ENCODE results near the gene CGA.
"Not testable (repeated sequence)": the region's sequence is repeated elsewhere in the genome, so short reads cannot be mapped to it uniquely, and the experiment has no call there.

The CGA gene

DNA sequence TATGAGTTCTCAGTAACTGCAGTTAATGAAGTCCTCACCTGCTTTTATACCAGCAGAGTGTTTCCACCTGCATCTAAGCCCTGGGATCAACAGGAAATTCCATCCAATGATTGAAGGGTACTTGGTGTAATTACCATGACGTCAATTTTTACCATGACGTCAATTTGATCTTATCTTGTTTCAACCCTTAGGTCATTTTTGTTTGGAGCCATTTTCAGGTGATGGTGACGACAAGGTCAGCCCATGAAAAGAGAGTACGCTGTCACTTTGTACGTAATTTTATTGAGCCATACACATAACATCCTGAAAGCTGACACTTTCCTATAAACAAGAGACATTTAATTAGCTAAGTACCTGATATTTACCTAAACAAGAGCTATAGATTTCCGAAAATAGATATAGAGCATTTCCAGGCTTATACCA is at the start of gene CGA:
TSS of gene CGA (minus strand) at position 20 of the 423 bp plus-strand sequence. CDS start 6,906 bp downstream, outside the sequence.
- DNase-seq: no peak

GRCh38 chr6:87139927-87140326 is 45.0 kb upstream of the CGA start:
- DNase-seq: not testable (repeated sequence)

GRCh38 chr6:87139236-87139635 is 44.3 kb upstream of the CGA start:
- peak in 6 of 58 donors; percentile 1 to 24 (median 2) for DNase-seq

GRCh38 chr6:87136963-87137362 is 42.1 kb upstream of the CGA start:
- DNase-seq: no peak

DNA sequence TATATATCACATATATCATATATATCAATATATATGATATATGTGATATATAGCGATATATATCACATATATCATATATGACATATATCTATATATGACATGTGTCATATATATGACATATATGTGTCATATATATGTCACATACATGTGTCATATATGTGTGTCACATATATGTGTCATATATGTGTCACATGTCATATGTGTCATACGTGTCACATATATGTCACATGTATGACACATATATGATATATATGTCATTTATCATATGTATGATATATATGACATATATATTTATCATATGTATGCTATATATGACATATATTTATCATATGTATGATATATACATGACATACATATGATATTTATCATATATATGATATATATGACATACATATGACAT is 32.8 kb upstream of the CGA start:
- DNase-seq: no peak

DNA sequence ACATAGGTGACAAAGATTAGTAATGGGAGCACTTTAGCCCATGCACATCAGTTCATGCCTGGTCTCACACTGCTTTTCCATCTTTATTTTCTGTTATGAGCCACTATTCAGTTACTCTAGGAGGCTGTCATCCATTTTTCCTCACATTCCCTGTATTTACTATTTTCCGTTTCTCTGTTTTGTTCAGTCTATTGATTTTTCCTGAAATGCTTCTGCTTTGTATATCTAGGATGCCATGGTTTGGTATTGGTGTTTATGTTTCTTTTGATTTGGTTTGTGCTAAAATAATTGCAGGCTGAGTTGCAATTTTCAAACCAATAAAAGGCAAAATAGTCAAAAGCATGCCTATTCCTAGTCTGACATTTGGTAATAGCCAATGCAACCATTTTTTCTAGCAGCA is 31.6 kb upstream of the CGA start:
- no peak for DNase-seq

- DNase-seq: no peak
These were observed 29.2 kb upstream of the CGA start for GRCh38 chr6:87124074-87124473.

DNA sequence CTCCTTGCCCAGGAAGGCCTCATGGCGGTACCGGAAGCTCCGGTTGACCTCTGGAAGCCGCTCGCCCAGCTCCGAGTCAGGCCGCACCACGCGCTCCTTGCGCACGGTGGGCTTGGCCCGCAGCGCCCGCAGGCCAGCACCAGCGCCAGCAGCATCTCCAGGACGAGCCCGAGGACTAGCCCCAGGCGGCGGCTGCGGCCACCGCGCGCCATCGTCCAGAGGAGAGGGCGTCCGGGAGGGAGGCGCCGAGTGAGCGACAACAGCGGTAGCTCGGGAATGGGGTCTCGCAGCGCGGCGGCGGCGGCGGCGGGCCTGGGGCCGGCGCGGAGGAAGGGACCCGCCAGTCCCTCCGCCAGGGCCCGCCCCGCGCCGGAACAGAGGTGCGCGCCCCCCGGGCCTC is 27.6 kb upstream of the CGA start:
- no peak for DNase-seq

DNA sequence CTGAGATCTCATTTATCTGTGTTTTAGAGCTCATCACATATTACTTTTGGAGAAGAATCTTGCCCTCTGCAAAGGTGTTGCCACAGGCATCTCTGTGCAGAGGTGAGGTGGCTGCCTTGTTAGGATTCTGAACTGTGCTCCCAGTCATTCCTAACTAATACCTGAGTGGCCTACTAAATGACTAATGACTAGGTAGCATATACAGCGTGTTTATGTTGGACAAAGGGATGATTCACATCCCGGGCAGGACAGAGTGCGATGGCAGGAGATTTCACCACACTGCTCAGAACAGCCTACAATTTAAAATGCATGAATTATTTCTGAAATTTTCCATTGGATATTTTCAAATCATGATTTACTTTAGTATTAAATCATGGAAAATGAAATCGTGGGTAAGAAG is 23.1 kb upstream of the CGA start:
- DNase-seq: no peak

GRCh38 chr6:87116922-87117321 is 22.0 kb upstream of the CGA start:
- no peak for DNase-seq

DNA sequence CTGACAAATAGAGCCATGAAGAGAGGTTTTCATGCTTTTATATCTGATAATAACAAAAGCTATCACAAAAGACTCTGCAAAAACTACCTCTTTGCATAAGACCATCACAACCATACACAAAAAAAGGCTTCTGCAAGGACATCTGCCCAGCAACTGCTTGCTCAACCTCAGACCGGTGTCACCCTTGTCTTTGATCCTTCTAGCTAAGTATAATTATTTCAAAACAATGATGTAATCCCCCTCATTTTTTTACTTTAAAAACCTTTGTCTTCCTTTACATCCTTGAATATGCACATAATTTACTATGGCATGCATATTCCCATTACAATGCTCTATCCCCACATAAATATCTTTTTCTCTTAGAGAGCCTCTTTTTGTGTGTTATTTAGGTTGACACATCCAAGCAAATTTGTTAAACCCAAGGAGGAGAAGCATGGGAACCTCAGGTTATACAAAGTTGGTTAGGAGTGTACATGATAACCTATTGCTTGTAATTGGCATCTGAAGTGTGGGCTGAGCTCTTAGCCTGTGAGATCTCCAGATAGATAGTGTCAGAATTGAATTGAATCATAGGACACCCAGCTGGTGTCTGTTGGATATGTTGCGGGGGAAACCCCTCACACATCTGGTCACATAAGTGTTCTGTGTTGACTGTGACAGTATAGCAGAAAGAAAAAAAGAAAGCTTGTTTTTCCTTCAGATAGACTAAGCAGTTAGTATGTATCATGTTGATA is 20.7 kb upstream of the CGA start:
- DNase-seq: no peak

DNA sequence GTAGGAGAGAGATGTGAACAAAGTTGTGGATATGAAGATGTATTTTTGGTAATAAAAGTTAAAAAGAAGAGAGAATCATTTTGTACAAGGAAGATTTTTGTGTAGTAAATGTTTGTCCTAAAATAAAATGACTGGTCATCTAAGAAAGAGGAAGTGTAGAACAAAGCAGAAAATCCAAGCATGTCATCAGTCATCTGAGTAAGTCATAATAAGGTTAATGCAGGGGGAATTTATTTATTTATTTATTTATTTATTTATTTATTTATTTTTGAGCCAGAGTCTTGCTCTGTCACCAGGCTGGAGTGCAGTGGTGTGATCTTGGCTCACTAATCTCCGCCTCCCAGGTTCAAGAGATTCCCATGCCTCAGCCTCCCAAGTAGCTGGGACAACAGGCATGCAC is 15.7 kb upstream of the CGA start:
- no peak for DNase-seq

DNA sequence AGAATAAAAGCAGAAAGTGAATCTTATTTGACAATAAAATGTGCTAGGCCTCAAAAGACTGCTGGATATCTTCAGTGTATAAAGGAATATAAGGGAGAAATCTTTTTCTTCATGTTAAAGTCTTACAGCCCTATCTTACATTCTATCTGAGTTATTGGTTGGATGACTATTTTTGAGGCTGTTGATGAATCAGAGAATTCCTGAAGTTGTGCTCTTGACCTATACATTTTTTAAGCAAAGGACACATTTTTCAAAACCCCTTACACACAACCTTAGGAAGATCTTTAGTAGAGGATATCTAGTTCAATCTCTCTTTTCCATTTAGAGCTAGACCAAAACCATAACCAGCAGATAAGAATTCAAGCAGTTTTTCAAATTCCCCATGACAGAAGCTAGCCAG is 10.9 kb upstream of the CGA start:
- DNase-seq: no peak

GRCh38 chr6:87104667-87105066 is 9.8 kb upstream of the CGA start:
- DNase-seq: no peak

- no peak for DNase-seq
These were observed 9.2 kb upstream of the CGA start for GRCh38 chr6:87103977-87104601.

DNA sequence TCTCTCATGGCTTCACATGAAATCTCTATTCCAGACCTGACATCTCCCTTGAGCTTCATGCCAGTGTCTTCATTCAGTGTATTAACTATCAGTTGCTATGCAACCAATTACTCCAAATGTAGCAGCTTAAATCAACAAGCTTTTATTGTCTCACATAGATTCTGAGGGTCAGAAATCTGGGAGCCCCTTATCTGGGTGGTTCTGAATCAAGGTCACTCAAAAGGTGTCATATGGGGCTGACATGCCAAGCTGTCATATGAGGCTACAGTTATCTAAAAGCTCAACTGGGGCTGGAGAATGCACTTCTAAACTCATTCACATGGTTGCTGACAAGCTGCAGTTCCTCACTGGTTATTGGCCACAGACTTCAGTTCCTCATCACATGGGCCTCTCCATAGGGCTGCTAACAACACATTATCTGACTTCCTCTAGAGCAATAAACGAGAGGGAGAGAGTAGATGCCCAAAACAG is 7.3 kb upstream of the CGA start:
- peak in 2 of 58 donors; percentile 2 to 4 for DNase-seq

DNA sequence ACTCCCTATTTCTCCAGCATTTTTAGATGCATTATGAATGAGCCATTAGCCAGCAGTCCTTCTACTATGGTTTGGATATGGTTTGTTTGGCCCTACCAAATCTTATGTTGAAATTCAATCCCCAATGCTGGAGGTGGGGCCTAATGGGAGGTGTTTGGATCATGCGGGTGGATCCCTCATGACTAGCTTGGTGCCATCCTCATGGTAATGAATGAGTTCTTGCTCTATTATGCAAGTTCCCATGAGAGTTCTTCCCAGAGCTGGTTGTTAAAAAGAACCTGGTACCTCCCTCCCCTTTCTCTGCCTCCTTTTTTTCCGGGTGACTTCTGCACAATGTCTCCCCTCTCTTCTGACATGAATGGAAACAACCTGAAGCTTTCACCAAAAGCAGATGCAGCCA is 6.2 kb upstream of the CGA start:
- DNase-seq: no peak

GRCh38 chr6:87100216-87100615 is 5.3 kb upstream of the CGA start:
- no peak for DNase-seq

GRCh38 chr6:87099472-87099871 is 4.6 kb upstream of the CGA start:
- DNase-seq: no peak

DNA sequence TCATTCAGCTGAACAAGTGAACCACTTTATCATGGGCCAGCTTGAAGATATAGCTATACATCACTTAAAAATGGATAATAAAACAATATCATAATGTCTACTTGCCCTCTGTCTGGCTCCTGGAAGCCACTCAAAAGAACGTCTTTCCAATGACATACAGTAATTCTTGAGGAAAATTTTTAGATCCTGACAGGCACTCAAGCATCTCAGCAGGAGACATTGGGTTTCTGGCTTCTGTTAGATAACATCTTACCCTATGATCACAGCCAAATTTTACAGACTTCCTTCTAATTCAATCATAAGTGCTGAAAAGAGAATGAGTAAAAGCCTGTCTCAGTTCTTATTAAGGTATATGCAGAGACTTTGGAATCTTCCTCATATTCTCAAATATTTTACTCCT is 330 bp downstream of the CGA start:
- no peak for DNase-seq

GRCh38 chr6:87093651-87094050 is 1.3 kb downstream of the CGA start:
- no peak for DNase-seq

- no peak for DNase-seq
These were observed 1.7 kb downstream of the CGA start for GRCh38 chr6:87093199-87093598.

DNA sequence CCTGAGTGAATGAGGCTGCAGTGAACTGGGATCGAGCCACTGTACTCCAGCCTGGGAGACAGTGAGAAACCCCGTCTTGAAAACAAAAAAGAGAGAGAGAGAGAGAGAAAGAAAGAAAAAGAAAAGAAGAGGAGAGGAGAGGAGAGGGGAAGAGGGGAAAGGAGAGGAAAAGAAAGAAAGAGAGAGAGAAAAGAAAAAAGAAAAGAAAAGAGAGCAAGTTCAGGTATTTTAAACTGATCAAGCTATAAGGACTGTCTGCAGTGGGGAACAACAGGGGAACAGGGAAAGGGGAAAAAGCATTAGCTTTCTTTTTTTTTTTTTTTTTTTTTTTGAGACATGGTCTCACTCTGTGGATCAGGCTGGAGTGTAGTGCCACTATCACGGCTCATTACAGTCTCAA is 2.5 kb downstream of the CGA start:
- no peak for DNase-seq
